NCI-H146 (cell line): ENCODE results near the gene HSD17B10.
"Not testable (repeated sequence)": the region's sequence is repeated elsewhere in the genome, so short reads cannot be mapped to it uniquely, and the experiment has no call there.

ENCODE experiments used
- DNase-seq: peaks from one replicate; lab custom pipeline; 2025; lab: John Stamatoyannopoulos, UW

The HSD17B10 gene

DNA sequence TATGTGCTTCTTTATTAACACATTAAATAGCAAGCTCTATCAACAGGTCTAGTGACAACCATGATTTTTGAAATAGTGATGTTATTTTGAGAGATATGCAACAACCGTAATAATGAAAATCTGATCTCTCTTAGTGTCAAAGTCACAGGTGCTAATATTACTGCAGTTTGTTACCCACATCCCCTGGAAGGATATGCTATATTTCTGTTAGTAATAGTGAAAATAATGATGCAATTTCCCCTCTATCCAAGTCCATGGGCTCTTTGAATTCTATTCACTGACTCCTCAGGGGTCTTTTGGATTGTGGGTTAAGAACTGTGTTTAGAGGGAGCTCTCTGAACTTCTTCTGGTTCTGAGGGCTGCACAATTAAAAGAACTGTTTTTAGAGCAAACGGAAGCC is 3.0 kb upstream of the HSD17B10 start:
- DNase-seq: no peak

DNA sequence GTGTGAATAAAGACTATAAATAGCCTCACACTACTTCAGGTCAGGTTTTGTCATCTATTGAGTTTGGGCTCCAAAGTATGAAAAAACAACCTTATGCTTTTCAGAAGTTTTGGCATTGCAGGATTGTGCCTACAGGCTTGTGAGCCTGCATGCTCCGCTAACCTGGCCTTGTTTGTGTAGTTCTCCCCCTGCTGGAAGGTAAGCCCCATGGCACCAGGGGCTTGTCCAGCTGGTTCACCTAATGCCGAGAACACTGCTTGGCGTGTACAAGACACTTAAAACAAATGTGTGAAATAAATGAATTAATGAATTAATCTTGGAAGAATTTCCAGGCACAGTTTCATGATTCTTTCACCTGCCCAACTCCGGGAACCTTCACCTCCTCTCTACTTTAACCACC is 1.8 kb upstream of the HSD17B10 start:
- peak; percentile 71 for DNase-seq

DNA sequence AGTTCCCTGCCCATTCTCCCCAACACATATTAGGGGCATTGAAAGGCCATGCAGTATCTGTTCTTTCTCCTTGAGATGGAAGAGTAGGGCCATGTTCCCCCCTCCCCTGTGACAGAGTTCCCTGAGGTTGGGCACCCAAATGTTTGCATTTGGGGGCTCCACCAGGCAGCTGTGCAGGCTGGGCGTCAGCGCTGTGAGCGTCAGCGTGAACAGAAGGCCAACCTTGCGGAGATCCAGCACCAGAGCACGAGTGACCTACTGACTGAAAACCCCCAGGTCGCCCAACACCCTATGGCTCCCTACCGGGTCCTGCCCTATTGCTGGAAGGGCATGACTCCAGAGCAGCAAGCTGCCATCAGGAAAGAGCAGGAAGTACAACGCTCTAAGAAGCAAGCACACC is 3.9 kb downstream of the HSD17B10 start:
- DNase-seq: no peak

DNA sequence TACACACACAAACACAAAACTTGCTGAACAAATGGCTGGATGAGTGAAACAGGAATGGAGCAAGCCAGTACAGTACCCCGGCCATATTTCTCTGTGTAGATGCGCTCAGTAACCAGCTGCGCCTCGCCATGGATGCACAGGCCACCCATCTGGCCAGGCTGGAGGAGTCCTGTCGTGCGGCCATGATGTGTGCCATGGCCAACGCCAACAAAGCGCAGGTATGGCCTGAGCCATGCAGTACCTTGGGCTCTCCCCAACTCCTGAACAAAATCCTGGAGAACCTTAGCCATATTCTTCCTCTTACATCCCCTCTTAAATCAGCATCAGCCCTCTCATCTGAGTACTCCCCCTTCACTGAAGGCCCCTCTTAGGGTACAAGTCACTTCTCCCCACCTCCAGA is 4.4 kb downstream of the HSD17B10 start:
- DNase-seq: no peak

DNA sequence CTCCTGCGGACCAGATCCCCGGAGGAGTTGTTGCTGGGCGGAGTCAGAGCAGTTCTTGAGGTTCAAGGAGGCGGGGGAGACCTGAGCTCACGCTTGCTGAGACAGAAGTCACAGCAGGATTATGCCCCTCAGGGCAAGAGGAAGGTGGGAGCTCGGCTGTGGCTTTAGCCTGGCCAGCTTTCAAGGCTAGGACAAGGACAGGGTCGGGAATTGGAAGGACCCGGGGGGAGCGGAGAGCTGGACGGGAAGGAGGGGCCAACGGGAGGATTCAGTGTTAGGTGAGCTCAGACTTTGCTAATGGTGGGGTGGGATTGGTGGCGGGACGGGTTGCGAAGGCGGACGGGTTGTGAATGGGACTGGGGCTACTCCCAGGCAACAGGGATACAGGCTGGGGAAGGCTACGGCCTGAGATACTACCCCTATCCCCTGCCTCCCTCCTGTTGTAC is 11.3 kb downstream of the HSD17B10 start, which contains the start of gene RIBC1:
Gene RIBC1 (plus strand): TSS at position 13 of the 446 bp plus-strand sequence. CDS start 3,404 bp downstream, outside the sequence.
- no peak for DNase-seq

DNA sequence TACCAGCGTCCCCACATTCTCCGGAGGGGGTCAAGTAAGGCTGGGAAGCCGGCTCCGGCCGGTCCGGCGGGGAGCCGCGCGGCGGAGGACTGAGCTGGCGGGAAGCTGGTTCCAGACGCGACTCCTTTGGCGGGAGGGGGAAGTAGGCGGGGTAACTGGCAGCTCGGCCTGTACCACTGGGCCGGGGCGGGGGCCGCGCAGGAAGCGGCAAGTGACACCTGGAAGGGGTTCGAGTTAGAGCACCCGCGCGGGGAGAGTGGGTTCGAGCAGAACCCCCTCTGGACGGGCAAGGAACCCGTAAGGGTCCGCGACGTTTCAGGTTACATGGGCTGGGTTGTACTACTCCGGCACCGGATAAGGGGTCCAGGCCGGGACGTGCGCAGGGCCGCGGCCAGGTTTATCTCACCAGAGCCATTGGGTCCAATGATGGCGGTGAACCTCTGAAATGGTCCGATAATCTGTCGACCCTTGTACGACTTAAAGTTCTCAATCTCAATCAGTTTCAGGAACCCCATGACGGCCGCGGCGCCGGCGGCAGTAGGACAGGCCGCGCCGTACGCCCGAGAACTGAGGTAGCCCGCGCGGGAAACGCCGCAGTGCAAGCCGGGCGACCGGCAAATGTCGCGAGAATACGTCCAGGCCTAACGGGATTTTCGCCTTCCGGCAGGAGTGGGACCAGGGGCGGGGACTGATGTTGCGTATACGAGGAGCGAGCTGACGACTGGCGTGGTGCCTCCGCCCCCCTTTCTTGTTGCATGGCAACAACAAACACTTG is 11.9 kb downstream of the HSD17B10 start, which contains the start of gene SMC1A:
Gene SMC1A (minus strand): TSS at position 569 of the 775 bp plus-strand sequence. CDS start 54 bp downstream, at position 515.
- DNase-seq: peak; percentile 97

DNA sequence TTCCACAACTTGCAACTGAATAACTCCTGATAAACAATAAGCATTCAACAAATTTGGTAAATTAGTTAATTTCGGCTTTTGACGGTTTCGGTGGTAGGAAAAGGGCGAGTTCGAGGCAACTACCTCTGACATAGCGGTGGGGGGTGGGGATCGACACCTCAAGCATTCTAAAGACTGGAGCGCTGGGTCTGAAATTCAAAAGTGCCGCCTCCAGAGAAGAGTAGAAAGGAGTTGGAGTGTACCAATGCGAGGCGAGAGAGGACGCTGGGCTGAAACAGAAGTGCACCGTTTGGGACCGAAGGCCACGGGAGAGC is 12.4 kb downstream of the HSD17B10 start:
- peak; percentile 73 for DNase-seq

DNA sequence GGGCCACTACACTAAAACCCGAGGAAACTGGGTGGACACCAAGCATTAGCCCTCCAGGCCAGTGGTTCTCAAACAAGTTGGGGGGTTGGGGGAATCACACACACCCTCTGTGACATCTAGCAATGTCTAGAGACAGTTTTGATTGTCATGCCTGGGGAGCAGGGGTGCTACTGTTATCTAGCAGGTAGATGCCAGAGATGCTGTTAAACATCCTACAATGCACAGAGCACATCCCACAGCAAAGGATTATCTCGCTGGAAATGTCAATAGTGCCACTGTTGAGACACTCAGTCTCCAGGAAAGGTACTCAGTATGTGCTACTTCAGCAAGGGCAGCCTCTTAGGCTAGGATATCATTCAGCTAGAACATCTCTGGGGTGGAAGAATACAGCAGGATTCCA is 13.0 kb downstream of the HSD17B10 start:
- DNase-seq: no peak

DNA sequence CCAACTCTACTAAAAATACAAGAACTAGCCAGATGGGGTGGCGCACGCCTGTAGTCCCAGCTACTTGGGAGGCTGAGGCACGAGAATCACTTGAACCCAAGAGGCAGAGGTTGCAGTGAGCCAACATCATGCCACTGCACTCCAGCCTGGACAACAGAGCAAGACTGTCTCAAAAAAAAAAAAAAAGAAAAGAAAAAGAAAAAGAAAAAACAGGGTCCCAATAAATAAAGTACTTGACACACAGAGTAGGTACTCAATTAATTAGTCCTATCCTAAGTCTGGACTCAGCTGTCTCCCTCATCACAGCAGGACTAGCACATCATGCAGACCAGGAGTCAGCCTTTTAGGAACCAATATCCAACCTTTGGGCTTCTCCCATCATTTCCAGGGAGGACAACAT is 13.8 kb downstream of the HSD17B10 start:
- DNase-seq: not testable (repeated sequence)

DNA sequence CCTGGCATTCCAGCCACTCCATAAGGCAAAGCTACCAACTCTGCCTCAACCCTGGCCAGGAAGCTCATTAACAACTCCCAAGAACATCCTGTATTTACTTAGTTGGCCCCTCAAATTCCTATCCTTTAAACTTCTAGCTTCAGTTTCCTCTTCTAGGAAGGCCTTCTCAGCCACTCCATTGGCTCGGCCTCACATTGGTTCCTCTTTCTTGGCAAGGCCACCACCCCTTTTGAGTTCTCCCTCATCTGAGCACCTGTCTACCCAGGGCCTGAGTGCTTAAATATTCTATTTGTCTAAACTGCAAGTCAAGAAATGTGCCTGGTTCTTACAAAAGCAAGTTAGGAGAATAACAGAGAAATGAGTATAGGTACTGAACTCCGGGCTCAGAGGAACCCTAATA is 21.7 kb downstream of the HSD17B10 start:
- no peak for DNase-seq

DNA sequence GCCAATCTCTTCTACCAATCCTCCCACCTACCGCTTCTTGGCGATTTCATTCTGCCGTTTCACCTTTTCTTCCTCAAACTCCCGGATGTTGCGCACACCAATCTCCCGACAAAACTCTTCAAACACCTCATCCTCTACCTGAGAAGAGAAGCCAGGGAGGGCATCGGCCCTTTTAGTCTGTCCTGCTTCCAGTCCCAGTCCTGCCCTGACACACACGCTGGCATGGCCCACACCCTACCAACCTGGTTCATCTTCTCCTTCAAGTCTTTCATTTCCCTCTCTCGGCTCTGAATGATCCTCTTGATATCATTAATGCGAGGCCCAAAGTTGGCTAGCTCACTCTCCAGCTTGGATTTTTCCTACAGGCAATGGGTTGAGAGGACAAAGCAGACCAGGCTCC is 30.6 kb downstream of the HSD17B10 start:
- DNase-seq: no peak

DNA sequence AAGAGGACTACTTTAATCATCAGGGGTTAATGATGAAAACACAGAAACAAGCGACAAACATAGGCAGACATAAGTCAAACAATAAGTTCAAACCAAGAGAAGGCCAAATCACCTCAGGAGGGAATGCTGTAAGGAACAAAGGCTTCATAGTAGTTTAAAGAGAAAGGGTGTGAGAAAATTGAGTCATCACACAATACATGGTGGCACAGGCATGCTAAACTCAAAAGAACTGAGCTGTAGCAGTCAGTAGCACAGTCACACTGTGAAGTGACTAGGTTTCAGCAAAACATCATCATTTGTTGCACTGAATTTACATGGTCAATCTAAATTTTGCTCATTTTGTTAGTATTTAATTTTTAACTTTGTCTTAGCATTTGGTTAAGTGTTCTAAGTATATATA is 36.0 kb downstream of the HSD17B10 start:
- no peak for DNase-seq

DNA sequence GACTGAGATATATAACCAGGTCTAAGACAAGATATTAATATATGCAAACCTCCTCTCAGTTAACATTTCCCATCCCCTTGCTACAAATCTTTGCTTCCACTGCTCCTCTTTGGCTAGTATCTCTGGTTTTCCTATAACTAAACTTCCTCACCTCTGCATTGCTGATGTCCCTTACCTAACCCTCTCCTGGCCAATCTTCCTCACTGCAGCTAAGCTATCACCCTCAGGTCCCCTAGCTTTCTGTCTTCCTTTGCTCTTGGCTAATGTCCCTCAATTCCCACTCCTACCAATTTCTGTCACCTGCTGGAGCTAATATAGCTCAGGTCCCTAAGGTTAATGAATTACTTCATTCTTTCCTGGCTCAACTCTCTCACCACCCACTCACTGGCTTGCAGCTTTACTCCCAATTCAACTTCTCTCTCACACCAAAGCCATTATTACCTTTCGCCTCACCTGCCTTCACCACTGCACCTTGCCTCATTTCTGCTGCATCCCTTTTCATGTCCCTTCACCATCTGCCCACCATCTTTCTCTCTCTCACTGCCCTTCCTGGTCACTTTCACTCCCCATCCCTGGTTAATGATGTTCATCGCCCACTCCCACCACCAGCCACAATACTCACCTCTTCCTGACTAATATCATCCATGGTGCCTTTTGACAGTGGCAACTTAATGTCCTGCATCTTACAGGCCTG is 38.4 kb downstream of the HSD17B10 start:
- no peak for DNase-seq

DNA sequence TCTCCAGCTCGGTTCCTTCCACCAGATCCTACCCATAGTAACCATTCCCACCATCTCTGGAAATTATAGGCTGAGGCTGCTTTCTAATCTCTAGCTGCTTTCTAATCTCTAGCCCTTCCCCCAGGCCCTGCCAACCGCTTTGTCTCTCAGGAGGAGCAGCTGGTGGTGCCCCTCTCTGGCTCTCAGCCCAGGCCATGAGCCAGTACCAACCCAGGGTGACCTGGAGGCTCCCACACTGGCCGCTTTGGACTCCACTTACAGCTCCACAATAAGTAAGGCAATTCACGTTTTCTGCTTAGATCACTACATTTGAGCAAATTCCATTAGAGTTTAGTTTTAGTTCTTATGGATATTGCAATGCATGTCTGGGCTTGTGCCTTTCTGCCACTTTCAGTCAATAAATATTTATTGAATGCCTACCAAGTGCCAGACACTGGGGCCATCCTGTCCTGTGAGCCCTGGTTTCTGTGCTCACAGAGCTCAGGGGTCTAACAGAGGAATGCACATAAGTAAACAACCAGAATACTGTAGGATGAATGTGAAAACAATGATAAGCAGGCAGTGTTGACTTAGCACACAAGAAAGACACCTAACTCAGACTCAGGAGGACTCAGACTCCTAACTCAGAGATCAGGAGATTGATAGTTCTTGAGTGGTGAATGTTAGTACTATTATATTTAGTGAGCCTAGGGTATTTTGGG is 50.6 kb downstream of the HSD17B10 start:
- no peak for DNase-seq
